SK-MEL-5 (cell line): Measurements from ENCODE around the gene IFT25. TPM values are rescaled to one million over a fixed set of nuclear protein-coding genes. Genes with fewer than 3 reads are reported as not detected.
A peak's percentile ranks its signal among the peaks of the same experiment; 100 is the strongest.
"Not testable (repeated sequence)": the region's sequence is repeated elsewhere in the genome, so short reads cannot be mapped to it uniquely, and the experiment has no call there.

Experiments
- DNase-seq: peaks from one replicate; pipeline ENCODE4 v3.0.0-alpha.2; 2016; ENCODE audit warnings: low read depth, low spot score
- in situ Hi-C: cut with HindIII; loops from 2 replicates; pipeline ENCODE4 v1.10.0; 2016; ENCODE audit warnings: low sequenced_read_pairs, high pct_unique_total_duplicates, low pct_unique_long_range_greater_than_20kb
- polyA plus RNA-seq, 2 experiments: library from polyadenylated mRNA; depleted of rRNA; stranded (reverse); fragments of >200 nt; gene quantifications; 2 replicates each; pipeline ENCODE4 v1.2.3, GENCODE V29; 2015
- total RNA-seq: library from RNA; depleted of rRNA; stranded (reverse); fragments of >200 nt; shearing (Covaris generic); gene quantifications from 2 replicates; pipeline ENCODE4 v1.2.3, GENCODE V29; 2014; rRNA removed

Gene IFT25
- 31.2 and 33.1 TPM in 2 replicates for total RNA-seq
- polyA plus RNA-seq (2015; cell fraction: cytosol; rRNA removed): 16.1 and 21.9 TPM in 2 replicates
- 49.0 and 57.1 TPM in 2 replicates for polyA plus RNA-seq (2015; cell fraction: nucleus; rRNA removed)

- in situ Hi-C loops: no loop called here
- peak; percentile 90 for DNase-seq
Measured at GRCh38 chr1:53945433-53946251, at the start of gene IFT25. Gene IFT25 (minus strand): TSS chr1:53945699. CDS start chr1:53940082, 5,617 bp downstream.

GRCh38 chr1:53994516-53994915 lies 49.0 kb upstream of the IFT25 start:
- DNase-seq, in situ Hi-C loops: not testable (repeated sequence)

- DNase-seq: peak; percentile 56
- in situ Hi-C loops: no loop called here
Measured at GRCh38 chr1:53992085-53992874, 46.8 kb upstream of the IFT25 start.

GRCh38 chr1:53987880-53988279 lies 42.4 kb upstream of the IFT25 start:
- in situ Hi-C loops: no loop called here
- no peak for DNase-seq

GRCh38 chr1:53986458-53986857 lies 41.0 kb upstream of the IFT25 start:
- DNase-seq: no peak
- in situ Hi-C loops: no loop called here

GRCh38 chr1:53984726-53985125 lies 39.2 kb upstream of the IFT25 start:
- in situ Hi-C loops: no loop called here
- peak; percentile 55 for DNase-seq

GRCh38 chr1:53982763-53983104 lies 37.2 kb upstream of the IFT25 start:
- in situ Hi-C loops: no loop called here
- DNase-seq: no peak

GRCh38 chr1:53982034-53982762 lies 36.7 kb upstream of the IFT25 start:
- peak; percentile 35 for DNase-seq
- in situ Hi-C loops: no loop called here

GRCh38 chr1:53981220-53981619 lies 35.7 kb upstream of the IFT25 start:
- in situ Hi-C loops: no loop called here
- no peak for DNase-seq

- in situ Hi-C loops: no loop called here
- no peak for DNase-seq
Measured at GRCh38 chr1:53979712-53980450, 34.4 kb upstream of the IFT25 start.

GRCh38 chr1:53975861-53976260 lies 30.4 kb upstream of the IFT25 start:
- no peak for DNase-seq
- in situ Hi-C loops: no loop called here

GRCh38 chr1:53971718-53972117 lies 26.2 kb upstream of the IFT25 start:
- in situ Hi-C loops: no loop called here
- no peak for DNase-seq

- DNase-seq, in situ Hi-C loops: not testable (repeated sequence)
Measured at GRCh38 chr1:53969323-53969722, 23.8 kb upstream of the IFT25 start.

- in situ Hi-C loops: no loop called here
Measured at GRCh38 chr1:53968125-53968513, 22.6 kb upstream of the IFT25 start.

GRCh38 chr1:53967409-53968124 lies 22.1 kb upstream of the IFT25 start:
- in situ Hi-C loops: no loop called here
- DNase-seq: peak; percentile 22

More at GRCh38 chr1:53968125-53968513, 22.6 kb upstream of the IFT25 start:
- DNase-seq: no peak

- in situ Hi-C loops: no loop called here
- no peak for DNase-seq
Measured at GRCh38 chr1:53966794-53967193, 21.3 kb upstream of the IFT25 start.

- in situ Hi-C loops: no loop called here
- no peak for DNase-seq
Measured at GRCh38 chr1:53964109-53964508, 18.6 kb upstream of the IFT25 start.
